NCI-H526 treated with DMSO at 0.1 percent for 48 hours (cell line): Measurements from ENCODE around the gene PCLO.

Experiments
- DNase-seq: peaks from one replicate; lab custom pipeline; 2025; lab: John Stamatoyannopoulos, UW

The PCLO gene

DNA sequence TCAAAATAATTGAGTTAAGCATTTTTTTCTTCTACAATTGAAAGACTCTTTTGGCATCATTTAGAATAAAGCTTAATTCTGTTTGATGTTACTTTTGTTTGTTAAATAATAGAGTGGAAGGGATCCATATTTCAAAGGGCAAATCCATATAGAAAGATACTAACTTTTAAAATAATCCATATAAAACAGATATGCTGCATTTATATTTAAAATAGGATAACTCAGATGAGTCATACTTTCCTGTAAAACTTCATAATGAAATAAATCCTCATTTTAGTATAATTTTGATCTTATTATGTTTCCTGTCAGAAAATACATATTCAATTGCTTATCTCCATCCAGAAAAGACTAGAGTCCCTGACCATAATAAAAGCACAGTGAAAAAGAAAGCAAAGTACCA lies 323.6 kb downstream of the PCLO start:
- no peak for DNase-seq

DNA sequence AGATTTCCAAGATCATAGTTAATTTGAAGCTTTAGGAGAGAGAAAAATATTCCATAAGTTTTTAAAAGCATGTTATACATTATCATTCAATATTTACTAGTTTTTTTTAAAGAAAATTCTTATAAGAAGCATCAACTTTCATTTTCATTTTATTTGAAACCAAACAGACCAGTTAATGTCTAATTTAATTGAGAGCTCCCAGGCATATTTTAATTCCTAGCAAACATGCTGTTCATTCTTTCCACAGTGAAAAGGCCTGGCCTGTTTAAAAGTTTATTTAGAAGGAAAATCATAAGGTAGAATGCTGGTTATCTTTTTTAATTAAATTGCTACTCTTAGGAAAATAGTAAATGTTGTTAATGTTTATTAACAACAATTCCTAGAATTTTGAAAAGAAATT lies 324.4 kb downstream of the PCLO start:
- no peak for DNase-seq

DNA sequence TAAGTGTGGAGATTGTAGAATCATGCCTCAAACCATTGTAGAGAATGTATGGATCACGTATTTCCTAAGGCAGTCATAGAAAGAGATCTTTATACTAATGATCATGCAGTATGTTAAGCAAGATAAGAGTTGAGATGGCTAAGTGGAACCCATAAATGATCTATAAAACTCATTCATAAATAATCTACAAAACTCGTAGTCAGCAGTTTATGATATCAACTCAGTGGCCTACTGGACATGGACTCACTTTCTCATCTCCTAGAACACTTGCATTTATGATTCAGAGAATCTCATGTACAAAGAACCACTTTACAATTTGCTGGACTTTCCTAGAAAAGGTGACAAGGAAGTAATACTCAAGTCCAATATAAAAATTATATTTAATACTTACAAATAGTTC lies 339.6 kb downstream of the PCLO start:
- no peak for DNase-seq

GRCh38 chr7:82821037-82821436 lies 341.6 kb downstream of the PCLO start:
- no peak for DNase-seq

GRCh38 chr7:82818171-82818570 lies 344.5 kb downstream of the PCLO start:
- DNase-seq = no peak

GRCh38 chr7:82816272-82816671 lies 346.4 kb downstream of the PCLO start:
- DNase-seq = no peak

DNA sequence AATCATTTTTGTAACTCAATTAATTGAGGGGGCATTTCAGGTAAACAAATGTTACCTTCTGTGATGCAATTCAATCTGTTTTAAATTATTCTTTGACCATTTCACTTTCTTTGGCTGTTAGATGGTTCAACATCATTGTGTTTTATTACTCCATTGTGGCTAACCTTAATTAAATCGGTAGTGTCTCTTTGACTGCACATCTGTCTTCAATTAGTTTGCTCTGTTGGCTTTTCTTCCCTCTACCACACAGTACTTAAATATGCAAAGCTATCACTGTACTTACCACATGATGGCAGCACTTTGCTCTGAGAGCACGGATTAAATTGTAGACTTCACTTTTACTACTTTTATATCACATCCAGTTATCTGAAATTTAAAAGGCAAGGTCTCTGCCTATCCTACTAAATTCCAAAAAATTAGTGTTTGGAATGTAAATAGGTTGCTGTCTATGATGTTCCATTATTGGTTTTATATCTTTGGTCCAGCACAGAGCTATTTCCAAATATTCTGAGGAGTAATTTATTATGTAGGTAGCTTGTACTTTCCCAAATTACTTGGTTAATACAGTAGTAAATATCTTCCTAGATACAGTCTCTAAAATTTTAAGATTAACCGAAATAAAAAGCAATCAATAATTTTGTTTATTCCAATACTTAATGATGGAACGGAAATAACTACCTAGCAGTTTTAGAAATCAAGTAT lies 352.0 kb downstream of the PCLO start:
- DNase-seq = peak; percentile 60

DNA sequence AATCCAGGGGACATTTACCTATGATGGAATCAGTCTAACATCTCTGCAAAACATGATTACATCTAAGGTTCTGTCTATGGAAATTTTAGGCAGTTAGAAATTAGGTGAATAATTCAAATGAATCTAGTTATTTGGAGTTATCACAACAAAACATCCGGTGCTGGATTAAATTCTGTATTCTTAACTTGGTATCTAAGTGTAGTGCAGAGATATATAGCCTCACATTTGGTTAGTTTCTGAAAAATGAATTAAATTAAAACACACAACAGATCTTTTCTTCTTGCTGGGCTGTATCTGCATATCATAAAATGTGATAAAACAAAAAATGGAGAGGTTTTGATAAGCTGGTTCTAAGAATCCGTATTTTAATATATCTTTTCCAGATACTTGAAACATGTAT lies 354.1 kb downstream of the PCLO start:
- DNase-seq = no peak

DNA sequence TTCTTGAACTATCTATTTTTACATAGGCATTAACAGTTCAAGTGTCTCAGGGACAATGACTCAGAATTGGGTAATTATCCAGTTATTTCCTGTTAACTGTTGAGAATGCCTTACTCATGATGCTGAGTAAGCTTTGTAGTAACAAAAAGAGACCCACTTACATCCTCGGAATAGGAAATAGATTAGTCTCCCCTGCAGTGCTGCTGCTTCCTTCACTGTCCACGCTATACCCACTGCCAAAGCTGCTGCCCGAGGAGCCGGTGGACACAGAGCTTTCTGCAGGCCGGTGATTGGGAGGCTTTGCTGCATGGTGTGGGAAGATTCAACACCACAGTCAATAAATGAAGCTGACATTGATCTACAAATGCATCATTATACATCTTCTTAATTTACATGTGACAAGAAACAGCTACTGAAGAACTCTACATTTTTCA lies 357.1 kb downstream of the PCLO start:
- no peak for DNase-seq

DNA sequence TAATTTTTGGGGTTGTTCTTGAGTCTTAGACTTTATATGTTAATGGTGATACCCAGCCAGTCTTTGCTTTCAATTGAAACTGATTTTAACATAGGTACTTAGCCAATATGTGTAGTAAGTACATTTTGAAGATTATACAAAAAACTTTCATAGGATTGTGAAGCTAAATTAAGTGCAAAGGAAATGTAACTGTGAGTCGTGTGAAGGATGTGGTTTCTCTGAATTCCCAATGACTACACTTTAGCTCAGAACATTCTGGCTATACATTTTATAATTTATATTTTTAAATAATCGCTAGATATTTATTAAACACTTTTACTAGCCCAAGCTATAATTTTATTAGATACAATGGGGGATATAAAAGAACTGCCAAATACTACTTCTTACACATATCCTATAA lies 359.3 kb downstream of the PCLO start:
- DNase-seq = no peak

DNA sequence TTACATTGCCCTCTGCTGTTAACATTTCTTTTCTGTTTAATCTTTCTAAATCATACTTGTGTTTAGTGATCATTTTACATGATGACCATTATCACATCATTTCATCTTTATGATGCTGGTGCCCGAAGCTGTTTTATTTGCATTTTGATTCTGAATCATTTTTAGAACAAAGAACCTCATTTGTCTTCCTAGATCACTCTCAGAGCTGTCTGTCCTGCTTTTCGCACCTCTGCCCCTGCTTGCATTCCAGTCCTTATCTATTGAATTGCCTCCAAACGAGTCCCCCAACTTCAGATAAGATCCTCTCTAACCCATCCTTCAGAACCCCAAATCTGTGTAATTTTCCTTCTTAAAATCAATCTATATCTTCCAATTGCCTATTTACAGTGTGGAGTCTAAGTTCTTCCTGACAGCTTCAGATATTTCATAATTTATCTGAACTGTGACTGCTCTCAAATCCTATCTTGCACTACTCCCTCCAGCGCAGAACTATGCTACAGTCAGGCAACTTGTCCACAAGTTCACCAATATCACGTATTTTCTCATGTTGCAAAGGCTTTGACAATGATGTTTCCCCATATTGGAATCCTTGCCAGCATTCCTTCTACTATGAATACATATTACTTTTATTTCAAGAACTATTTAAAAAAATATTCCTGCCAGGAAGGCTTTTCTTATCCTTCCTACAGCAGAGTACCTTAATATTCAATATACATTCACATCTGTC lies 372.6 kb downstream of the PCLO start:
- peak; percentile 91 for DNase-seq

GRCh38 chr7:82778021-82778420 lies 384.7 kb downstream of the PCLO start:
- DNase-seq = peak; percentile 38

DNA sequence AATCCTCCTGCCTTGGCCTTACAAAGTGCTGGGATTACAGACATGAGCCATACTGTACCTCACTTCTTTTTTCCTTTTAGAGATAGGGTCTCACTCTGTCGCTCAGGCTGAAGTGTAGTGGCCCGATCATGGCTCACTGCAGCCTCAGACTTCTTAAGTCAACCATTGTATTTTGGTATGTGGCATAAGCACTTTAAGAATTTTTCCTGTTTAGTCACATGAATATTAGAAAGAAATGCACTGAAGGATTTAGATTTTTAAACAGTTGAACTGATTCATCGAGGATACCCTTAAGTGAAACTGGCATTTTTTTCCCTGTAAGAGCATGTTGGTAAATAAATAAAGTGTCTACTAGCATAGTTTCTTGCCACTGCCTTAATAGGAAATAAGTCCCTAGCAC lies 399.8 kb downstream of the PCLO start:
- DNase-seq = no peak

DNA sequence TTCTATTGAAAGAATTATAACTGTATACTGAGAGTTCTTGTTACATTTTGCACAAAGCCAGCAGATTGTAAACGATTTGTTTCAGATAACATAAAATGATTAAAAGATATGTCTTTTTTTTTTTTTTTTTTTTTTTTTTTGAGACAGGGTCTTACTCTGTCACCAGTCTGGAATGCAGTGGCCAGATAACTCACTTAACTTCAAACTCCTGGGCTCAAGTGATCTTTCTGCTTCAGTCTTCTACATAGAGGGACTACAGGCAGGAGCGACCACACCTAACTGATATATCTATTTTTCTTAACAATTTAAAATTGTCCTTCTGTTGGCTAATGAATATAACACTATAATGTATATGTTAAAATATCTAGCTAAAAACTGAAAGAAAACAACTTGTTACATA lies 401.9 kb downstream of the PCLO start:
- DNase-seq = no peak

DNA sequence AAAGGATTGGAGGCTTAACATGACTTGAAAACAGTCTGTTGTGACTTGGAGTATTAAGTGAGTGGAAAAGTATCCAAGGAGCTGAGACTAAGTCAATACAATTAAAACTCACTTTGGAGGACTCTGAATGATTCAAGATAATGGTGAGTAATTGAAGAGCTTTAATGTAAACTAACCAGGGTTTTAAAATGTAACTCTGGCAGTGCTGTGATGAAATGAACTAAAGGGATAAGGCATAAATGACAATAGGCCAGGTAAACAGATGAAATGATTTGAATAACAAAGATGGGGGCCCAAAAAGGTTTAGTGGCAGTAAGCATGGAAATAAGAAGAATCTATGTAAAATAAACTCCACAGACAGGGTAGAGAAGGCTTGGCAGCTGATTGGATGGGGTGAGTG lies 402.6 kb downstream of the PCLO start:
- DNase-seq = no peak

- DNase-seq = no peak
Observed at GRCh38 chr7:82755705-82756551, 406.8 kb downstream of the PCLO start.

DNA sequence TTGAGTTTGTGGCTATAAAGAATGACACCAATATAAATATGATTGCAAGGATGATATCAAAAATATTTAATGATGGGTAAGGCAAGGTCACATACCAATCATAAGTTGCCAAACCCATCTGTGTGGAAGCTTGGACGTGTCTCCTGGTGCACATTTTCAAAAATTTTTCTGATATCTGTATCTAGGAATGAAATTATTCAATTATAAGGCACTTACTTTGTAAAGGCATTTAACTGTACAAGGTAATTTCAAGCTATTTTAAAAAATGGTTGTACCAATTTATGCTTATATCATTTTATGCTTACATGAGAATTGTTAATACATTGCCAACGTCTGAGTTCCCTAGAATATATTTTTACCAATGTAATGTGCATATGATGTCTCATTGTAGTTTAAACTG lies 412.7 kb downstream of the PCLO start:
- DNase-seq = no peak

GRCh38 chr7:82745820-82746219 lies 416.9 kb downstream of the PCLO start:
- no peak for DNase-seq

DNA sequence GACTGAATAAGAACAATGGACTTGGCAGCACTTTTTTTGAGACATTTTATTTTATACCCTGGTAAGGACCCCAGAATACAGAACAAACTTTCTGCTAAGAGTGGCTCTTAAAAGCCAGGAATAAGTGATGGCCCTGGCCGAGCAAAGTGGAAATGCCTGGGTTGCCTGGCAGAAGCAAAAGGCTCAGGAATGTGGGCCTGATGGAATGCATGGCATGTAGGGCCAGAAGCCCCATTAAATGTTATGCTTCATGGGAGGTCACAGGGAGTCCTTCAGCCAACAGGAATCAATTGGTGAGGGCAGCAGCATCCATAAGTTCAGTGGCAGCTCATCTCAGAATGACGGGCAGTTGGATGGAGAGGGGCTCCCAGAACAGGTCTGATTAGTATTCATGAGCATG lies 417.6 kb downstream of the PCLO start:
- DNase-seq = no peak

- DNase-seq = no peak
Observed at GRCh38 chr7:82742163-82742562, 420.5 kb downstream of the PCLO start.

DNA sequence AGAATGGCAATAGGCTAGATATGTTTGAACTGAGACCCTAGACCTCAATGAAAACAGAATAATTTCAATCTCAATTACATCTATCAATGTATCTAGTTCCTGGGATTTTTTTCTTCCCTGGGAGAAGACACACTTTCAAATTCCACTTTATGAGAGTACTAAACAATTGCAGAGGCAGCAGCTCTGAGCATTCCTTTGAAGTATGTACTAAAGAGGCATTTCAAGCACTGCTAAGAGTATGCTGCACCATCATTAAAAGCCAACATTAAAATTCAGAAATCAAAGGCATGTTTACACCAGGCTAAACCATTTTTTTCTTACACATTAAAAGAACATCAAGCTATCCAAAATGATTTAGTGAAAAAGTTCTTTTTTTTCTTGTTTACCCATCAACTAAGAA lies 421.2 kb downstream of the PCLO start:
- DNase-seq = no peak

DNA sequence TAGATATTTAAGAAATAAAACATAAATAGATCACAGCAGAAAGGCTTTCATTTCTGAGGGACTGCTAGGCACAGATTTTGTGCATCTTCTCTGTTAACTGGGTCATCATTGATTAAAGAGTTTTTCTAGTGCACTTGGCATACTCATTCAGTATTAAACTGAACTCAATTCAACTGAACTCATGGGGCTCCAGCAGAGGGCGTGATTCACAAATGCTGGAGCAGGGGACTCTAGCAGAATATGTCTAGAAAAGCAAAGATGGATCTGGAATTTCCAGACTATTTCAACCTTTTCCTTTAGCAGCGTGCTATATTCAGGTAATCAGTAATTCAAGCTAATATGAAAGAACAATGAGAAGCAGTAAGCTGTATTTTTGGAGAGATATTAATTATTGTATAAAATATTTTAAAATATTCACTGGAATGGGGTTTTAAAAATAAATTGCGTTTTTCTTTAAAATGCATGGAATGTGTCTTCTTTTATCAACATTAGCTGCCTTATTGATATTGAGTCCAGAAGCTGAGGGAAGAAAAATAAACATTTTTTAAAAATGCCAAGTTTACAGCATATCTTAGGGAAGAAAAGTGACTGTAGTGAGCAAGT lies 422.3 kb downstream of the PCLO start:
- DNase-seq = peak; percentile 46

GRCh38 chr7:82736633-82737032 lies 426.1 kb downstream of the PCLO start:
- DNase-seq = no peak
